PC-9 (cell line): ENCODE measurements around the gene PKN2.

Experiments used
- EZH2 ChIP-seq: fragments of 200-600 bp; sonication (generic); IDR thresholded peaks from 2 replicates; pipeline ENCODE4 v1.8.0; 2017; ENCODE audit warnings: antibody characterized with exemption, low read depth
- TF ChIP-seq, protein P1 (sequence below): fragments of 200-600 bp; sonication (generic); conservative IDR thresholded peaks from 2 replicates; pipeline ENCODE4 v1.6.1; 2017; ENCODE audit warnings: mixed run types, antibody characterized with exemption, mild to moderate bottlenecking, moderate library complexity

- TF ChIP-seq, protein P1, sequence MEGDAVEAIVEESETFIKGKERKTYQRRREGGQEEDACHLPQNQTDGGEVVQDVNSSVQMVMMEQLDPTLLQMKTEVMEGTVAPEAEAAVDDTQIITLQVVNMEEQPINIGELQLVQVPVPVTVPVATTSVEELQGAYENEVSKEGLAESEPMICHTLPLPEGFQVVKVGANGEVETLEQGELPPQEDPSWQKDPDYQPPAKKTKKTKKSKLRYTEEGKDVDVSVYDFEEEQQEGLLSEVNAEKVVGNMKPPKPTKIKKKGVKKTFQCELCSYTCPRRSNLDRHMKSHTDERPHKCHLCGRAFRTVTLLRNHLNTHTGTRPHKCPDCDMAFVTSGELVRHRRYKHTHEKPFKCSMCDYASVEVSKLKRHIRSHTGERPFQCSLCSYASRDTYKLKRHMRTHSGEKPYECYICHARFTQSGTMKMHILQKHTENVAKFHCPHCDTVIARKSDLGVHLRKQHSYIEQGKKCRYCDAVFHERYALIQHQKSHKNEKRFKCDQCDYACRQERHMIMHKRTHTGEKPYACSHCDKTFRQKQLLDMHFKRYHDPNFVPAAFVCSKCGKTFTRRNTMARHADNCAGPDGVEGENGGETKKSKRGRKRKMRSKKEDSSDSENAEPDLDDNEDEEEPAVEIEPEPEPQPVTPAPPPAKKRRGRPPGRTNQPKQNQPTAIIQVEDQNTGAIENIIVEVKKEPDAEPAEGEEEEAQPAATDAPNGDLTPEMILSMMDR, result no peak
- no peak for TF ChIP-seq EZH2
Observed at GRCh38 chr1:88658419-88658818, 25.7 kb upstream of the PKN2 start.
